Fibroblast of skin of back (primary cell): ENCODE results near the gene TUG1.

Source experiments
- DNase-seq: peaks from one replicate; pipeline ENCODE4 v3.0.0-alpha.2; 2013

TUG1 gene

DNA sequence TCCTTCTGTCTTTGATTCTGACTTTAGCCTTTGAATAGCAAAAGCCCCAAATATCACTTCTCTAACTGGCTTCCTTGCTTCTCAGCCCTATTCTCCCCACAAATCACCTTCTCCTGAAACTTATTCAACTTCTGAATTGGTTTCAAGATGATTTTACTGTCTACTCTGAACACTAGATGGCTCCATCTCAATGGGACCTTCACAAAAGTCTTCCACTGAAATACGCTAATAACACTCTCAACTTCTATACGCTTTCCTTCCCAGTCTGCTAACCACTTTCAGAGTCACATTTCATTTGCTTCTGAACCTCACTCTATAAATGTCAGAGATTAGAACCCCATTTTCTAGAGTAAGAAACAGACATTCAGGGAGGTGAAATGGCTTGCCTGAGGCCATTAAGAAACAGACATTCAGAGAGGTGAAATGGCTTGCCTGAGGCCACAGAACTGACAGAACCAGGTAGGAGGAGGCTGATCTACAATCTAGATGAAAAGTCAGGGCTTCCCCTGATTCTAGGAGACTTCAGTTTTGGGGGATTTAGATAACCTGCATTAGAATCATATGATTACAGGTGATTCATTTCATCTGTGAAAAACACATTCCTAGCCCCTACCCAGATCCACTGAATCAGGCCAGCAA, 21.1 kb upstream of the TUG1 start:
- peak; percentile 41 for DNase-seq

DNA sequence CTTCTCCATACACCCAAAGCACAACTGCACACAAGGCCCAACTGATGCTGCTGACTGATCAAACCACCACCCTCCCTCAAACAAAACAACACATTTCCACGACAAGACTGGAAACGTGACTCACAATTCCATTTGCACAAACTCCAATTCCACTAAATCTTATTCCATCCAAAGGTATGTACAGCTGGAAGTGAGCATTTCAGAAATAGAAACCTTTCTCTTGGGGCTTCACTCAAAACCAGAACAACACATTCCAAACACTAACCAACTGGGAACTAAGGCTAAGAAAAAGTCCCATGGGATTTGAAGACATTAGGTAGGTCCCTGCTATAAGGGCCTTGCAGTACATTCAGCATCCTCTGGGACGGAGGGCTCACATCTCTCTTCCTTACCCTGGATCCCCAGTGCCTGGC, 20.1 kb upstream of the TUG1 start:
- DNase-seq = peak; percentile 61

DNA sequence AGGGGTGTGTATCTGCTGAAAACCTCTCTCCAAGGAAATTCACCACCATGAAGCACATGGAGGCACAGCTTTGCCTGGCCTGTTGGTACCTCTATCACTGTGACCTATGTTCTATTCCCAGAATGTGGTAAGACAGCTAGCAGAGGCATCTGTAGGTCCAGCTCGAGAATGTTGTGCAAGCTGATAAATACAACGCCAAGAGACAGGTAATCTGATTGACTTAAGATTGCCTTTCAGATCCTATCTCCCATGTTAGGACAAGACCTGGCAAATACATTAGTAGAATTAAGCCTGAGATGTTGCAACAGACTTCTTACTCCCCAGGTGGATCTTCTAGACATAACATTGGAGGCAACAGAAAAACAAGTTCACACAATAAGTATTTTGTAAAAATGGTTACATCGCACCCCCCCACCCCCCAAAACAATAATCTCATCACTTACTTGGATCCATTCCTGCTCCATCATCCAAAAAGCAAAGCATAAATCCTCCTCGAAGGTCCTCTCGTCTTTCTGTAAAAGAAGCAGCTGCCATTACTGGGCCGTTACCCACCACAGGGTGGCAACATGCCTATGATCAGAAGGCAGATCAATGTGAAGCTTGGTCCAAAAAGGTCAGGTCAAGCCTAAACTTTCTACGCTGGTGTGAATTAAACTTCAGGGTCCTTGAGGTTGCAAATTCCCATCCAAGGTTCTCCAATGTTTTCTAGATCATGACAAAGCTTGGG, 19.0 kb upstream of the TUG1 start:
- no peak for DNase-seq

DNA sequence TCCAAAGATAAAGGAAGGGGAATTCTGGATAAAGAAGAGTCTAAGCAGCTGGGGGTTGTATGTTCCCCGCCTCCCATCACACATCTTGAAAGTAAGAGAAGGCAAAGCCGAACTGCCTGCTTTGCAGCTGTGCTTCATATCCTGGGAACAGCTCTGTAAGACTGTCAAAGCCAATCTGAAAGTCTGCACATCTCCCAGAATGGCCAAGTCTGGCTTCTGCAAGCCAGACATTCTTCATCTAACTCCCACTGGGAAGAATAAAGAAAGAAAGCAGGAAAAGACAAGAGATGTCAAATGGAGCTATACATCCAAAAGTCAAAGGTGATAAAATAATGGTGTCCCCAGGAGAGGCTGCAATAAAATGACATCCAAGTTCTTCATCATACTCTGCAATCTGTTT, 15.9 kb upstream of the TUG1 start:
- no peak for DNase-seq

DNA sequence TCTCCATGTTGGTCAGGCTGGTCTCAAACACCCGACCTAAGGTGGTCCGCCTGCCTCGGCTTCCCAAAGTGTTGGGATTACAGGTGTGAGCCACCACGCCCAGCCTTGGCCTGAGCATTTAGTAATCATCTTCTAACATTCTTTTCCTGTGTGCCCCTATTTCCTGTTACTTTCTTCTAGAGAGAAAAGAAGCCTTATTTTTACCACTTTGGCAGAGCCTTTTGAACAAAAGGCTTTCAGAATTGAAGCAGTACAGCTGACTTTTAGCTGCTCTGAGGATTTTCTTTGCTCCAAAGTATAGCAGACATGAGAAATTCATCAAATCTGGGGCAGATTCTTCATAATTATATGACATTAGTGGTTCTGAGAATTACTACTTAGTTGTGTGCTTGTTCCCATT, 13.9 kb upstream of the TUG1 start:
- no peak for DNase-seq

DNA sequence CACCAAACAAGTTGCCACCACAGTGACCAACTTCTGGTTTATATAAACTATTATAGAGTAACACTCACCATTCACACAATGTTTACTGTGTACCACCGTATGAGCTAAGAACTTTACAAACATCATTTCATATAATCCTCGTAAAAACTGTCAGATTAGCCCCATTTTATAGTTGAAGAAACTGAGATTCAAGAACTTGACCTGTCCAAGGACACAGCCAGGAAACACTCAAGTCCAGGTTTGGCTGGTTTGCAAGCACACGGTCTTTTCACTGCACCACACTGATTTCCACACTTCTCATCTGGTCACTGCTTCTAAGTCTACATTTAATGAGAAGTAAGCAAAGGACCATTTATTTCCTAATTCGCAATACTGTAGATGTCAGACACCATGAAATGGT, 4.2 kb upstream of the TUG1 start:
- DNase-seq = no peak

DNA sequence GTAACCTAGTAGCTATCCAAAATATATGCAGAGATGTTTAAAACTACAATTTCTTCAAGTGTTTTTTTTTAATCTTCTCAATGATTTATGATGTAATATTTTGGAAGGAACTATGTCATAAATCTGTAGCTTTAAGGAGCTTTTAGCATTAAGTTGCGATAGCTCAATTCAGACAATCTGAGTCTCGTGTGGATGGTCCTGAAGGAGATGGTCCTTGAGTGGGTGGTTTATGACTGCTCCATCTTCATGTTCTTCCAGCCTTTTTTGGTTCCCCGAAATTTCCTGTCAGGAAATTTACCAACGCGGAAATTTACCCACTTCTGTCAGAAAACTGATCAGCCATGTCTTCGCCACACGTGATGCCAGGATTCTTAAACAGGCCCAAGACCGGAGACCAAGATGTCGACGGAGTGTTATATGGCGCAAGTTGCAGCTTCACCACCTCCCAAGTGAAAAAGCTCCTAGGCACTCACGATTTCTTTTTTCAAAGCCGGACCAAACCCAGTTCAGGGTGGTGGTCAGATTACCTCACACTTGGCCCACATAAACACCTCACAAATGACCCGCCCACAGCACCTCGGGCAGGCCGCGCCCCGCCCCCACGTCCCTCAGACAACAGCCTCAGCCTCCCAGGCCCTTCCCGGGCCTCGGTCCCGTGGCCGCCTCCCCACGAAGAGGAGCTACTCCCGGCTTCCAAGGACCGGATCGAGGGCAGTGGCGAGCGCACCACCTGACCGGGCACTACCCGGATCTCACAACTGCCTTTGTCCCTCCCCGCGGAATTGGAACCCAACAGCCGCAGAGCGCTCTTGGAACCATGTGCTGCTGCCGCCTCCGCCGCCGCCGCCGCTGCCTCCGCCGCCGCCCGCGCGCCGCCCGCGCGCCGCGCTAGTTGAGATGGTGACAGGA, 796 bp upstream of the TUG1 start, which contains the start of gene MORC2:
MORC2 (minus strand) TSS at position 760 of the 909 bp plus-strand sequence. CDS start 885 bp downstream, outside the sequence.
- no peak for DNase-seq

DNA sequence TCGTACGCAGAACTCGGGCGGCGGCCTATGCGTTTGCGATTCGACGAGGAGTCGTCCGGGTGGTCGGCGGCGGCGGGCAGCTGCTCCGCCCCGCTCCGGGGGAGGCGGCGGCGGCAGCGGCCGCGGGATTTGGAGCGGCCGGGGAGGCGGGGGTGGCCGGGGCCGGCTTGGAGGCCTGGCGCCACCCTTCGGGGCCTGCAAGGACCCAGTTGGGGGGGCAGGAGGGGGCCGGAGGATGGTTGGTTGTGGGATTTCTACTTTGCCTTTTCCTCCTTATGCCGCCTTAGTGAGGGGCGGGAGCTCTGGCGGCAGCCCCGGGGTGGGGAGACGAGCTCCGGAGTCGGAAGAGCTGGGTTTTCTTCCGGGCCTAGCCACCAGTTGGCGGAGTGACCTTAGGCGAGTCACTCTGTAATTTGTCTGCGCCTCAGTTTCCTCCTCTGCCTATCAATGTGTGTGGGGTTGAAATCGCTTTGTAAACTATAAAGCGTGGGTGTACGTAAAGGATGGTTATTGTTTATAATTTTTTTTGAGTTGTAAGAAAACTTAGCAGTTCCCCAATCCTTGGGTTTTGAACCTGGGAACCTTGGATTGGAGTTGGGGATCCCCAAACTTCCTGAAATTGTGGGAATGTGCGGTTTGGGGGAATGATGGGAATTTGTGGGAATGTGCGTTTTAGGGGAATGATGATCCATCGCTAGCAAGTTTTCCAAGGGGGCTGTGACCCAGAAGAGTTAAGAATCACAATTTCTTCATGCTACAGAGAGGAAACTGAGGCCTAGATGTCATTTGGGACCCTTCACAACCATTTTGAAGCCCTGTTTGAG, 679 bp downstream of the TUG1 start:
- DNase-seq = peak; percentile 52

DNA sequence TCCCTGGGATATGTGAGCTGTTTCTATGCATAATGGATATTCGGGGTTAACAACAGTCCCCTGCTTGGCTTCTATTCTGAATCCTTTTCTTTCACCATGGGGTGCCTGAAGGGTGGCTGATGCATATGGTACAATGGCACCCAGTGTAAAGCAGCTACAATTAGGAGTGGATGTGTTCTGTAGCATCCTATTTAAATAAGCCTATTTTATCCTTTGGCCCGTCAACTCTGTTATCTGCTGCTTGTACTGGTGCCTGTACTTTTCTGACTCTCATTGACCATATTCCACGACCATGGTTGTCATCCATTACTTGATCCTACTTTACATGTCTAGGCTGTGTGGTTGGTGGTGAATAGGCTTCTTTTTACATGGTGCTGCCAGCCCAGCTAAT, 1.3 kb downstream of the TUG1 start:
- no peak for DNase-seq

DNA sequence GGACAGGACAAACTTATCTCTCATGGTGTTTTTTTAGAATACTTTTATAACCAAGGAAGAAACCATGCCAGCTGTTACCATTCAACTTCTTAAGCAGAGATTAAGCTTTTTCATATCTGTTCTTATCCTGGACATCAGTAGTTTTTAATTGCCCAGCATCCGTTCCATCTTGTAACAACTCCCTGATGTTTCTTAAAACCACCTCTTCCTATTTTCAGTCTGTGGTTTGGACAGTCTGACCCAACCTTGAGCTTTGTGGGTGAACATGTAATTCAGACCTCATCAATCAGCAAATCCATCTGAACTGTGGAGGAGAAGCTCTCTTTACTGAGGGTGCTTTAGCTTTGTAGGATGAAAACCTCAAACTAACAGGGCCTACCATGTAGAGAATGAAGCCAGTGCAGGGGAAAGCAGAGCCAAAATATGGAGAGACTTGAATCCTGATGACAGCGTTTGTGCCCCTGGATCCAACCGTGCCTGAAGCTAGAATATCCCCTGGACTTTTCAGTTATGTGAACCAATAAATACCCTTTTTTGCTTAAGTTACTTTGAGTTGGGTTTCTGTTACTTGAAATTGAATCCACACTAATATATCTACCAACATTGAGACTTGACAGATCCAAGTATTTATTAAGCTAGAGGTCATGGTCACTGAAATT, 9.4 kb downstream of the TUG1 start:
- no peak for DNase-seq

DNA sequence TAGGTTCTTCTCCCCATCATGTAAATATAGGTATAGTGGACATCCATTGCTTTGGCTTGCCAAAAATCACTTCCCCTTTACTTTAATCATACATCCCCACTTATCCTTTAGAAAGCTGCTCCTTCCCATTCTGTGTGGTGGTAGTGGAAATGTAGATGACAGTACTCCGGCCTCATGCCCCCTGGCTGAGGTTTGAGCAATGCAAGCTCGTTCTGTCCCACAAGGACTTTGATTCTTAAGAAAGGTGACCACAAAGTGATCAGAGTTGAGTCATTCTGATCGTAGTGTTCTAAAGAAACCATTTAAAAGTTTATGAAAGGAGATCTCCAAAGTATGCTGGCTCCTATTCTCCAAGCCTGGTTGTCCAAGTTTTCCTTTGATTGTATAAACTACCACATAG, 10.9 kb downstream of the TUG1 start:
- DNase-seq = no peak

DNA sequence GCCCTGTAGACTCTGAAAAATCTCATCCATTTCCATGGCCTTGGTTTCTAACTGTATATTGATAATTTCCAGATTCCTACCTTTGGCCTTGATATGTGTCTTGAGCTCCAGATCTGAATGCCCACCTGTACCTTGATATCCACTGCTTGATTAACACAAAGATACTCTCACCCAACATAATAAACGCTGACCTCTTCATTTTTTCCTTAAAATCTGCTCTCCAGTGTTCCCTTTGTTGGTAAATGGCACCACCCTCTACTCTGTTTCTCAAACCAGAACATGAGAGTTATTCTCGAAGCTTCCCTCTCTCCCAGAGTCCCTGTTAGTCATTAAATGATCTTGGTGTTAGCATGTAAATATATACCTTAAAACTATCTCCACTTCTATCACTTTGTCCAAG, 13.4 kb downstream of the TUG1 start:
- no peak for DNase-seq

DNA sequence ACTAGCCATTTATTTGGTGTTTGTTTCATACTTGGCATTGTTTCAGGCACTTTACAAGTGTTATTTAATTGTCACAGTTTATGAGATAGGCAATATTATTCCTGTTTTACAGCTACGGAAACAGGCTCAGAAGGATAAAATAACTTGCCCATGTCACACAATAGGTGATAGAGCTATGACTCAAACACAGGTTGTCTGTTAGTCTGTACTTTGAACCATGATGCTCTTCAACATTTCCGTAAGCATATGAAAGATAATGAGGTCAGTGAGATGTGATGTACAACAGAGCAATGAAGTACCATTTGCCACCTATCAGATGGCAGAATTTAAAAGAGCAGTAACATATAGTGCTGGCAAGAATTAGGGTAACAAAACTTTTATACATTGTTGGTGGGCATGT, 15.3 kb downstream of the TUG1 start:
- no peak for DNase-seq

DNA sequence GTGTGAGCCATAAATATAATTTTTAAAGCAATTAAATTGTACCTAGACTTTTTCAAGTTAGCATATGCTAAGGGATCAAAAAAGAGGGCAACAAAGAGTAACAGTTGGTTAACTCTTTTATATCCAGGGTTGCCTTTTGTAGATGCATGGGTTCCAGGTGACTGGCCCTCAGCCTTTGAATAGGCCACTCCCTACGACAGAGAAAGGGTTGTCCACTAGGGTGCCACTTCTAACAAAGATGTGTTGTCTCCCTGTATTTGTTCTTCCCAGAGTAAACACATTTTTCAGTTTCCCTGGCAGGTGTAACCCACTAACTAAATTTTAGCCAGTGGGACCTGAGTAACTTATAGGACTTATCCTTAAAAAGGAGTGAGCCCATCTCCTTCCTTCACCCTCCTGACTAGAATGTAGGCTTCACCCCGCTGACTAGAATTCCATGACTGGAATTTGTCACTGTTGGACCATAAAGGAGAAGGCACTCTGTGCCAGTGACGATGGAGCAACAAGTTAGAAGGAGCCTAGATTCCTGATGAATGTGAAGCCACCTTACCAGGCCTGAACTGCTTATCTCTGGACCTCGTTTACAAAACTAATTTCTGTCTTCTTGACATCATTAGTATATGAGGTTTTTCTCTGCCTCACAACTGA, 16.6 kb downstream of the TUG1 start:
- DNase-seq = no peak

DNA sequence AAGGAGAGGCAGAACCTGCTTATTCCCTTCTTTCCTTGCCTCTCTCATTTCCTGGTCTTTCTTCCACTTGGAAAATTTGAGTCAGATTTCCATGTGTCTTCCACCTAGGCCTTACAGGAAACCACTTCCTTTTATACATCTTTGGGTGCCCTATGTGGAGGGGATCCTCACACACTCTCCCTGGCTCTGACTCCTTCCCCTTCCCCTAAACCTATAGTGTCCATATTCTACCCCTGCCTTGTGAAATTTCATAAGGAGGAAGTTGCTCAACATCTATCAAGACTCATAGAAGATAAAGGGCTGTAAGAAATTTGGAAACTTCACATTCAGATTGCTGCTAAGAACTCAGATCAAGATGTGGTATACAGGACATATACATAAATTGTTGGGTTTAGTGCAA, 20.4 kb downstream of the TUG1 start:
- DNase-seq = no peak

DNA sequence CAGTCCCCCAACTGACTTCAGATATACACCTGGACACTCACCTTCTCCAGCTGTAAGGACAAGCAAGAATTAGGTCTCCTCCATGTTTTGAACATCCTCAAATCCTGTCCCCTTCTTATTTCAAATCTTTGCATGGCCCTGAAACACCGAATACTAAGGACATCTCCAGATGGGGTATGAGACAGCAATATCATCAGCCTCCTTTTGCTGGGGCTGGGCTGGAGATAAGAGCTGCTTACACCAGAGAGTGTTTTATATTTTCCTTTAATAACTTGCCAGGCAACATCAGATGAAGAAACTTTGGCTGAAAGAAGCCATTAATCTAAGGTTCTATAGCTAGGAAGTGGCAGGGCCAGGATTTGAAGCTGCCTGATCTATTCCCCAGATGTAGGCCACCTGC, 21.6 kb downstream of the TUG1 start:
- no peak for DNase-seq

DNA sequence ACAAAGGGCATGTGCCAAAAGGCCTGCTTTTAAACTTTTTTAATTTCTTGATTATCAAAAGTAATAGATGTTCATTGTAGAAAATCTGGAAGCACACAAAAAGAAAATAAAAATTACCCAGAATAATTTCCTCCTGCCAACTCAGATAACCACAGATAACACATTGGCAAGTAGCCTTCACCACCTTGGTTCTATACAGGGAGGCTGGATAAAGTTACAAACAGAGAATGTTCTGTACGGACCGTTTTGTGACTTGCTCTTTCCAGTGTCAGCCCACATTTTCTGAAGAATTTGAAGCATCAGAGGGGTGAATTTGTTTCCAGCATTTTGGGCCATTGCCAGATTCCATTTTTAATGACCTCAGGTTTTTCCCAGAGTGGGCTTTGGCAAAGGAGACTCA, 23.5 kb downstream of the TUG1 start:
- DNase-seq = no peak

DNA sequence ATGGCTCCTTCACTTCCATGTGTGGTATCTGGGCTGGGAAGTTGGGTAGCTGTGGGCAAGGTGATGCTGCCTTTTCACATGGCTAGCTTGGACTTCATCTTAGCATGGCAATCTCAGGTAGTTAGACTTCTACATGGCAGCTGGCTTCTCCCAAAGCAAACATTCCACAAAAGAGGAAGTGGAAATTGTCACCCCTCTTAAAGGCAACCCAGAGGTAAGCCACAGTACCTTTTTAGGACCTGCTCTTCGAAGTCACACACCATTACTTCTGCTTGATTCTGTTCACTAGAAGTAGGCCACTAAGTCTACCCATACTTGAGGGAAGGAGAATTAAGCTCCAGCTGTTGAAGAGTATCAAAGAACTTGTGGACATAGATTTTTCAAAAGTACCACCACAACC, 25.9 kb downstream of the TUG1 start:
- no peak for DNase-seq

DNA sequence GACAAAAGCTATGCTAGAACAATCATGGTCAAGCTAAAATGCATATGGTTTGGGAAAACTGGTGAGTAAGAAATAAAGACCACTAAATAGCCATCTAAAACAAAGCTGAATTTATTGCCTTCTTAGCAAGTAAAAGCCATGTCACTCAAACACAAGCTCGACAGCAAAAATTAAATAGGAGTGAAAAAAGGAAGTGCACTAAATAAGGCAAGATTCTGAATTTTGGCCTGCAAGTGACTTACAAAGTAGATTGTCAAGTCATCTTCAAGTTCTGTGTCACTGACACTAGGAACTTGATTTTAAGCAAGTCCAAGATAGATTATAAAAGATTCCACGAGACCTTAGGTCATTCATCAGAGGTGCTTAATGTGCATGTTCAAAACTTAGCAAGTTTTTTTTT, 27.4 kb downstream of the TUG1 start:
- no peak for DNase-seq

DNA sequence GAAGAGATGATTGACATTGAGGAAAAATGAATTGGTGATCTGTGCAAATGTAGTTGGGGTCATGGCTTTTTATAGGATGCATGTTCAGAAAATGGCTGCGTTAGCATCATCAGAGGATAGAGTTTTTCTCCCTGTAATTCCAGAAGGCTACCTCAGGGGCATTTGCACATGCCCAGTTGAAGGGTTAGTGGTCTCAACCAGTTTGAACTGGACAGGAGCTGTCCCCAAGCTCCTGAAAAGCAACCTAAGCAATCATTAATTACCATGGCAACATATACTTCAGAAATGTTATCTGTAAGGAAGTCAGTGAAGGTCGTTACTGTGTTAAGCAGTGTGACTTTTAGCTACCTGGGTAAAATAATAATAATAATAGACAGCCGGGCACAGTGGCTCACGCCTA, 29.3 kb downstream of the TUG1 start:
- no peak for DNase-seq

DNA sequence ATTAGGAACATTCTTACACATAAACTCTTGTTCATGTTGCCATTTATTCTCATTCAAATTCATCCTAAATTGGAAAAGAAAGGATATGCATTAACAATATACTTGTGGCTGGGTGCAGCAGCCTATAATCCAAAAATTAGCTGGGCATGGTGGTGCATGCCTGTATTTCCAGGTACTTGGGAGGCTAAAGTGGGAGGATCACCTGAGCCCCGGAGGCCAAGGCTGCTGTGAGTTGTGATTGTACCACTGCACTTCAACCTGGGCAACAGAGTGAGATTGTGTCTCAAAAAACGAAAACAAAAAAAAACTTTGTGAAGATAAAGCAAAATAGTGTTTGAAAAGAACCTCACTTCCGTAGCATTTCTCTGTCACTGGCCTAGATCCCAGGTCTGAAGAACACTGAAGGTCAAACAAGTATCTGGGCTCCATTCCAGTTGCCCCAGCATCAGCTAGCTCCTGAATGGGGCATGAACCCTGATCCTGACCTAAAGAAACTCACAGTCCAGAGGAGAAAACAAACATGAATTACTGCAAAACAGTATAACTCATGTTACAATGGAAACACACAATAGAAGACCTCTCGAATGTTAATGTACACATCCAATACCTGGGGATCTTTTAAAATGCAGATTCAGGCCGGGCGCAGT, 32.2 kb downstream of the TUG1 start:
- no peak for DNase-seq
